Urinary bladder (tissue), 4 donors: ENCODE results near the gene TTC7B. TPM values are rescaled to one million over a fixed set of nuclear protein-coding genes. Genes with fewer than 3 reads are reported as not detected.

Experiments used
- DNase-seq: peaks from one replicate; pipeline ENCODE4 v3.0.0-alpha.2; 2015; ENCODE audit errors: extremely low spot score
- H3K27ac ChIP-seq: one replicate; pipeline ENCODE4 v1.5.1; 2013; ENCODE audit warnings: low read depth, mild to moderate bottlenecking, moderate library complexity
- H3K36me3 ChIP-seq: one replicate; pipeline ENCODE4 v1.6.1; 2013; ENCODE audit warnings: mild to moderate bottlenecking, moderate library complexity; ENCODE audit not compliant: insufficient read depth
- H3K4me1 ChIP-seq: one replicate; pipeline ENCODE4 v1.6.1; 2013; ENCODE audit warnings: mild to moderate bottlenecking, moderate library complexity; ENCODE audit not compliant: insufficient read depth
- H3K4me3 ChIP-seq: one replicate; pipeline ENCODE4 v1.5.1; 2013; ENCODE audit warnings: low read depth, low read length
- WGBS: extraction: QIAGEN DNeasy Blood & Tissue Kit; methylation state at CpG from one replicate; pipeline ENCODE4 v1.1.7; 2013; 5-methylcytosine and 5-hydroxymethylcytosine counted together
- polyA plus RNA-seq: library from polyadenylated mRNA; stranded (reverse); fragments of 200-250 nt; gene quantifications from one replicate; pipeline ENCODE4 v1.2.3, GENCODE V29; 2013
- total RNA-seq: library from RNA; depleted of rRNA; stranded (reverse); fragments of >200 nt; gene quantifications from one replicate; pipeline ENCODE4 v1.2.3, GENCODE V29; 2014
- donor health status: healthy with polysubstance abuse.
- donor health status: healthy.

Gene TTC7B
- total and polyA plus RNA-seq, 2 donors, result 20.0 to 48.9 TPM

- WGBS, result 71% methylated on average over 9 of the region's 9 CpGs
- H3K27ac ChIP-seq, result no peak overlapping the region
- no peaks in the 10 kb centered on the region for H3K4me1 ChIP-seq
- H3K36me3 ChIP-seq, result no peaks in the 10 kb centered on the region
- DNase-seq, result no peak
- H3K4me3 ChIP-seq, result no peak overlapping the region
These were observed 188.8 kb downstream of the TTC7B start for GRCh38 chr14:90627478-90627877.

- 86% methylated on average over 7 of the region's 7 CpGs for WGBS
- Histone ChIP-seq H3K27ac (no peak overlapping the region), H3K4me1 (no peaks in the 10 kb centered on the region)
These were observed 189.7 kb downstream of the TTC7B start for GRCh38 chr14:90626550-90626949.

GRCh38 chr14:90625445-90625844 lies 190.8 kb downstream of the TTC7B start:
- H3K4me3 ChIP-seq, result no peak overlapping the region
- WGBS, result 81% methylated on average over 8 of the region's 8 CpGs
- H3K27ac ChIP-seq, result no peak overlapping the region
- H3K36me3 ChIP-seq, result no peaks in the 10 kb centered on the region
- no peak for DNase-seq
- no peaks in the 10 kb centered on the region for H3K4me1 ChIP-seq

More at GRCh38 chr14:90626550-90626949, 189.7 kb downstream of the TTC7B start:
- H3K4me3 ChIP-seq, result no peak overlapping the region
- no peaks in the 10 kb centered on the region for H3K36me3 ChIP-seq
- no peak for DNase-seq

GRCh38 chr14:90624732-90625400 lies 191.4 kb downstream of the TTC7B start:
- DNase-seq, result no peak
- Histone ChIP-seq H3K27ac (no peak overlapping the region), H3K4me1 (no peaks in the 10 kb centered on the region), H3K4me3 (no peak overlapping the region), H3K36me3 (no peaks in the 10 kb centered on the region)
- 54% methylated on average over 14 of the region's 14 CpGs for WGBS

GRCh38 chr14:90624227-90624626 lies 192.0 kb downstream of the TTC7B start:
- Histone ChIP-seq H3K4me1 (no peaks in the 10 kb centered on the region), H3K36me3 (no peaks in the 10 kb centered on the region), H3K4me3 (no peak overlapping the region), H3K27ac (no peak overlapping the region)
- 57% methylated on average over 8 of the region's 8 CpGs for WGBS
- DNase-seq, result no peak

- 97% methylated on average over 32 of the region's 32 CpGs for WGBS
- no peaks in the 10 kb centered on the region for H3K36me3 ChIP-seq
- H3K4me3 ChIP-seq, result no peak overlapping the region
- DNase-seq, result no peak
- no peak overlapping the region for H3K27ac ChIP-seq
- H3K4me1 ChIP-seq, result no peaks in the 10 kb centered on the region
These were observed 195.0 kb downstream of the TTC7B start for GRCh38 chr14:90621201-90621600.

- H3K4me1 ChIP-seq, result no peaks in the 10 kb centered on the region
- DNase-seq, result no peak
- H3K4me3 ChIP-seq, result no peak overlapping the region
- H3K36me3 ChIP-seq, result no peaks in the 10 kb centered on the region
- no peak overlapping the region for H3K27ac ChIP-seq
- 93% methylated on average over 7 of the region's 7 CpGs for WGBS
These were observed 195.6 kb downstream of the TTC7B start for GRCh38 chr14:90620568-90621077.

- no peak for DNase-seq
- Histone ChIP-seq H3K36me3 (no peaks in the 10 kb centered on the region), H3K4me3 (no peak overlapping the region), H3K4me1 (no peaks in the 10 kb centered on the region), H3K27ac (no peak overlapping the region)
- 98% methylated on average over 8 of the region's 8 CpGs for WGBS
These were observed 196.3 kb downstream of the TTC7B start for GRCh38 chr14:90619911-90620310.

- Histone ChIP-seq H3K27ac (no peak overlapping the region), H3K4me3 (no peak overlapping the region), H3K4me1 (no peaks in the 10 kb centered on the region), H3K36me3 (no peaks in the 10 kb centered on the region)
- WGBS, result 87% methylated on average over 7 of the region's 7 CpGs
- no peak for DNase-seq
These were observed 198.3 kb downstream of the TTC7B start for GRCh38 chr14:90617961-90618360.

- DNase-seq, result no peak
- WGBS, result 63% methylated on average over 7 of the region's 7 CpGs
- Histone ChIP-seq H3K4me1 (no peaks in the 10 kb centered on the region), H3K36me3 (no peaks in the 10 kb centered on the region), H3K4me3 (no peak overlapping the region), H3K27ac (no peak overlapping the region)
These were observed 199.3 kb downstream of the TTC7B start for GRCh38 chr14:90616881-90617280.

GRCh38 chr14:90616313-90616712 lies 199.9 kb downstream of the TTC7B start:
- no peak for DNase-seq
- H3K36me3 ChIP-seq, result no peaks in the 10 kb centered on the region
- H3K4me3 ChIP-seq, result no peak overlapping the region
- H3K27ac ChIP-seq, result no peak overlapping the region
- H3K4me1 ChIP-seq, result no peaks in the 10 kb centered on the region
- WGBS, result 85% methylated on average over 10 of the region's 10 CpGs

GRCh38 chr14:90615517-90616060 lies 200.6 kb downstream of the TTC7B start:
- H3K4me3 ChIP-seq, result no peak overlapping the region
- DNase-seq, result no peak
- no peaks in the 10 kb centered on the region for H3K36me3 ChIP-seq
- WGBS, result 74% methylated on average over 9 of the region's 9 CpGs
- no peaks in the 10 kb centered on the region for H3K4me1 ChIP-seq
- no peak overlapping the region for H3K27ac ChIP-seq

GRCh38 chr14:90614696-90615516 lies 201.3 kb downstream of the TTC7B start:
- H3K4me3 ChIP-seq, result no peak overlapping the region

GRCh38 chr14:90613997-90614396 lies 202.2 kb downstream of the TTC7B start:
- H3K36me3 ChIP-seq, result no peaks in the 10 kb centered on the region
- no peak overlapping the region for H3K27ac ChIP-seq
- H3K4me3 ChIP-seq, result no peak overlapping the region
- WGBS, result 91% methylated on average over 4 of the region's 4 CpGs
- no peak for DNase-seq
- no peaks in the 10 kb centered on the region for H3K4me1 ChIP-seq

More at GRCh38 chr14:90614696-90615516, 201.3 kb downstream of the TTC7B start:
- 79% methylated on average over 10 of the region's 10 CpGs for WGBS
- no peak overlapping the region for H3K27ac ChIP-seq
- no peaks in the 10 kb centered on the region for H3K36me3 ChIP-seq
- DNase-seq, result no peak
- no peaks in the 10 kb centered on the region for H3K4me1 ChIP-seq
